Activated naive CD4-positive, alpha-beta T cell treated with anti-CD3 and anti-CD28 coated beads, Interleukin-2, amount 10 ng/mL, durations not matched to agents 7 days and 5 days (primary cell): ENCODE results near the gene HSPA2.

Experiments
- CTCF ChIA-PET: fragments of 350-600 bp; sonication (Branson Sonifier 250); formaldehyde crosslinking; loops from one replicate; lab custom pipeline; 2021; ENCODE audit warnings: antibody characterized with exemption; lab: Charles Lee
- DNase-seq: peaks from one replicate; pipeline ENCODE4 v3.0.0-alpha.2; 2020
- H3K27ac Mint-ChIP-seq: one replicate; pipeline ENCODE4 v1.8.0; 2021; ENCODE audit warnings: mild to moderate bottlenecking, moderate library complexity, mixed read lengths
- H3K27me3 Mint-ChIP-seq: one replicate; pipeline ENCODE4 v1.8.0; 2021; ENCODE audit warnings: mild to moderate bottlenecking, mixed read lengths
- H3K36me3 Mint-ChIP-seq: one replicate; pipeline ENCODE4 v1.8.0; 2021; ENCODE audit warnings: mixed read lengths
- H3K4me1 Mint-ChIP-seq: one replicate; pipeline ENCODE4 v1.8.0; 2021; ENCODE audit warnings: mixed read lengths
- H3K4me3 Mint-ChIP-seq: one replicate; pipeline ENCODE4 v1.8.0; 2021; ENCODE audit warnings: mild to moderate bottlenecking, moderate library complexity, mixed read lengths
- H3K9me3 Mint-ChIP-seq: one replicate; pipeline ENCODE4 v1.8.0; 2021; ENCODE audit warnings: mixed read lengths

HSPA2 gene

DNA sequence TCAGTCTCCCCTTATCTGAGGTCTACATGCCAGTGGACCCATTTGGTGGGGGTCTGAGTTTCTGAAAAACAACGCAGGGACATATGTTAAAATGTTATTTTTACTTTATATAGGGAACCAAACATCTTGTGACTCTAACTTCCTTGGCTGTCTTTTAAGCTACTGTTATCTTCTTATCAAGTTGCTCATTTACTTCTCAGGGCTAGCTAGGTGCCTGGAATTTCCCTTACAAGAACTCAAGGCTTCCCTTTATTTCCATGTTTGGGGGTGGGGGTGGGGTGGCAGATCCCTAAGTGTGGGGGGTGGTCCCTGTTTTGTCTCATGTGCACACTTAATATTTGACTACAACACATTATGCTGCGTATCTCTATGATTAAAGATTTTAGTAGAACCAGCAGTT, 40.8 kb downstream of the HSPA2 start:
- CTCF ChIA-PET, result interaction anchor here (0.8 kb wide), 1 partner anchor 28 kb away, joined by 3 read pairs; no protein-coding TSS in a partner anchor
- Mint-ChIP-seq H3K36me3 (no peaks in the 10 kb centered on the region), H3K27me3 (peaks cover 3% of the 10 kb centered on the region), H3K27ac (no peak overlapping the region), H3K4me3 (no peak overlapping the region), H3K9me3 (no peaks in the 10 kb centered on the region), H3K4me1 (no peaks in the 10 kb centered on the region)
- DNase-seq, result no peak

DNA sequence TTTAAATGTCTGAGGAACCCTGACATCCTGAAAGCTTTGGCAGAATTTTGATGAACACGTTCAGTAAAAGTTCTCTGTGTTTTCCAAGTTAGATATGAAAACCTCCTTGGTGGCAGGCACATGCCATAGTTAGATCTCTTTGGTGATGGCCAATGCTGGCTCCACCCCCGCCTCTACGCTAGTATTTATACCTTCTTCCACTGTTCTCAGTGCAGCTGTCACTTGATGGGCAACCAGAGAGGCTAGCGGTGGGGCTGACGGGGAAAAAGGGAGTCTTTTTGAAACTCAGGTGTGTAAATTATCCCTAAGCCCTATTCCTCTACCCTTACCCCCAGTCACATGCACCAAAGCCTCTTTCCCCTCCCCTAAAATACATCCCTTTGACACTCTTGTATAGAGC, 41.3 kb downstream of the HSPA2 start:
- H3K27ac Mint-ChIP-seq, result no peak overlapping the region
- H3K9me3 Mint-ChIP-seq, result no peaks in the 10 kb centered on the region
- no peak for DNase-seq
- H3K27me3 Mint-ChIP-seq, result peaks cover 3% of the 10 kb centered on the region
- no peak overlapping the region for H3K4me3 Mint-ChIP-seq
- H3K36me3 Mint-ChIP-seq, result no peaks in the 10 kb centered on the region
- CTCF ChIA-PET, result interaction anchor here (0.8 kb wide), 1 partner anchor 29 kb away, joined by 3 read pairs; no protein-coding TSS in a partner anchor
- H3K4me1 Mint-ChIP-seq, result no peaks in the 10 kb centered on the region

- CTCF ChIA-PET, result no interaction called here
- Mint-ChIP-seq H3K4me1 (no peaks in the 10 kb centered on the region), H3K36me3 (no peaks in the 10 kb centered on the region), H3K27me3 (peaks cover 4% of the 10 kb centered on the region), H3K4me3 (no peak overlapping the region), H3K9me3 (no peaks in the 10 kb centered on the region), H3K27ac (no peak overlapping the region)
- DNase-seq, result no peak
Measured at GRCh38 chr14:64584190-64584589, 43.6 kb downstream of the HSPA2 start.

- H3K27ac Mint-ChIP-seq, result no peak overlapping the region
- DNase-seq, result no peak
- CTCF ChIA-PET, result no interaction called here
- no peak overlapping the region for H3K4me3 Mint-ChIP-seq
- no peaks in the 10 kb centered on the region for H3K36me3 Mint-ChIP-seq
- H3K27me3 Mint-ChIP-seq, result peaks cover 12% of the 10 kb centered on the region
- H3K9me3 Mint-ChIP-seq, result no peaks in the 10 kb centered on the region
- H3K4me1 Mint-ChIP-seq, result no peaks in the 10 kb centered on the region
Measured at GRCh38 chr14:64591809-64592208, 51.3 kb downstream of the HSPA2 start.
